WTC11 (cell line): ENCODE results near the gene NFATC2. TPM values are rescaled to one million over a fixed set of nuclear protein-coding genes. Genes with fewer than 3 reads are reported as not detected.
A peak's percentile ranks its signal among the peaks of the same experiment; 100 is the strongest.

Experiments
- ATAC-seq: fragments of 200-7000 bp; cut with Tn5 transposase; 2 replicates; pipeline ENCODE4 v1.10.0; 2021; ENCODE audit warnings: mild to moderate bottlenecking, moderate library complexity
- CTCF ChIA-PET: fragments of 300-600 bp; sonication (Branson Sonifier 250); formaldehyde crosslinking; loops from one replicate; lab custom pipeline; 2021; ENCODE audit warnings: antibody characterized with exemption; lab: Charles Lee
- POLR2A ChIA-PET: fragments of 350-600 bp; sonication (Branson Sonifier 250); formaldehyde crosslinking; loops from one replicate; lab custom pipeline; 2021; ENCODE audit warnings: antibody characterized with exemption; lab: Charles Lee
- DNase-seq: peaks from one replicate; pipeline ENCODE4 v3.0.0; 2021; ENCODE audit warnings: low spot score
- H3K27ac Mint-ChIP-seq: 2 replicates; pipeline ENCODE4 v1.8.0; 2021; ENCODE audit warnings: mixed read lengths
- H3K27me3 Mint-ChIP-seq: 2 replicates; pipeline ENCODE4 v1.8.0; 2021; ENCODE audit warnings: low read depth, mild to moderate bottlenecking, moderate library complexity, mixed read lengths
- H3K36me3 Mint-ChIP-seq: 2 replicates; pipeline ENCODE4 v1.8.0; 2021; ENCODE audit warnings: mixed read lengths
- H3K4me1 Mint-ChIP-seq: 2 replicates; pipeline ENCODE4 v1.8.0; 2022; ENCODE audit warnings: mixed read lengths
- H3K4me3 Mint-ChIP-seq: 2 replicates; pipeline ENCODE4 v1.8.0; 2021; ENCODE audit warnings: mild to moderate bottlenecking, moderate library complexity, mixed read lengths
- H3K9me3 Mint-ChIP-seq: 2 replicates; pipeline ENCODE4 v1.8.0; 2021; ENCODE audit warnings: mixed read lengths
- ELF4 ChIP-seq: sonication (generic); formaldehyde crosslinking; IDR thresholded peaks from 2 replicates; pipeline ENCODE4 v1.8.1; 2022; ENCODE audit warnings: low read depth, mild to moderate bottlenecking, moderate library complexity, missing genetic modification reagents
- ESRRA ChIP-seq: sonication (generic); formaldehyde crosslinking; IDR thresholded peaks from 2 replicates; pipeline ENCODE4 v1.8.1; 2022; ENCODE audit warnings: mild to moderate bottlenecking, missing genetic modification reagents, borderline replicate concordance
- JAZF1 ChIP-seq: fragments of 250-450 bp; sonication (Bioruptor Pico); IDR thresholded peaks from 2 replicates; pipeline ENCODE4 v1.9.0; 2021; ENCODE audit warnings: moderate library complexity, mild to moderate bottlenecking, inconsistent platforms
- MXD4 ChIP-seq: fragments of 250-450 bp; sonication (Bioruptor Pico); IDR thresholded peaks from 2 replicates; pipeline ENCODE4 v1.8.0; 2021; ENCODE audit warnings: mild to moderate bottlenecking, moderate library complexity, borderline replicate concordance
- PRRX2 ChIP-seq: fragments of 250-450 bp; sonication (Bioruptor Pico); IDR thresholded peaks from 2 replicates; pipeline ENCODE4 v1.8.0; 2021; ENCODE audit warnings: mild to moderate bottlenecking
- SMAD3 ChIP-seq: sonication (generic); formaldehyde crosslinking; IDR thresholded peaks from 2 replicates; pipeline ENCODE4 v1.8.0; 2022; ENCODE audit warnings: missing genetic modification reagents, mild to moderate bottlenecking, borderline replicate concordance
- ZNF121 ChIP-seq: sonication (generic); formaldehyde crosslinking; IDR thresholded peaks from 2 replicates; pipeline ENCODE4 v1.8.0; 2023; ENCODE audit warnings: missing genetic modification reagents
- ZNF232 ChIP-seq: sonication (generic); formaldehyde crosslinking; IDR thresholded peaks from 2 replicates; pipeline ENCODE4 v1.8.0; 2022; ENCODE audit warnings: mild to moderate bottlenecking, missing genetic modification reagents
- ZNF396 ChIP-seq: fragments of 250-450 bp; sonication (Bioruptor Pico); IDR thresholded peaks from 2 replicates; pipeline ENCODE4 v1.8.0; 2021; ENCODE audit warnings: mild to moderate bottlenecking, moderate library complexity, borderline replicate concordance
- ZNF423 ChIP-seq: fragments of 250-450 bp; sonication (Bioruptor Pico); IDR thresholded peaks from 2 replicates; pipeline ENCODE4 v2.1.2; 2022; ENCODE audit warnings: mild to moderate bottlenecking, moderate library complexity
- total RNA-seq: library from RNA; stranded (reverse); gene quantifications from 3 replicates; pipeline ENCODE4 v1.2.3, GENCODE V29; 2021
- TF ChIP-seq, protein P1 (sequence below): fragments of 250-450 bp; sonication (Bioruptor Pico); IDR thresholded peaks from 2 replicates; pipeline ENCODE4 v1.8.0; 2021; ENCODE audit warnings: mild to moderate bottlenecking
- TF ChIP-seq, protein P2 (sequence below): sonication (generic); formaldehyde crosslinking; IDR thresholded peaks from 2 replicates; pipeline ENCODE4 v1.8.1; 2022; ENCODE audit warnings: mild to moderate bottlenecking, missing genetic modification reagents, moderate library complexity, borderline replicate concordance
- TF ChIP-seq, protein P3 (sequence below): sonication (generic); formaldehyde crosslinking; IDR thresholded peaks from 2 replicates; pipeline ENCODE4 v1.8.0; 2023; ENCODE audit warnings: missing genetic modification reagents, mild to moderate bottlenecking, borderline replicate concordance
- TF ChIP-seq, protein P4 (sequence below): sonication (generic); formaldehyde crosslinking; IDR thresholded peaks from 2 replicates; pipeline ENCODE4 v1.8.1; 2023; ENCODE audit warnings: mild to moderate bottlenecking, missing genetic modification reagents, borderline replicate concordance

Gene NFATC2
- total RNA-seq, 1 experiment from 2014 or later = 1.7 TPM

DNA sequence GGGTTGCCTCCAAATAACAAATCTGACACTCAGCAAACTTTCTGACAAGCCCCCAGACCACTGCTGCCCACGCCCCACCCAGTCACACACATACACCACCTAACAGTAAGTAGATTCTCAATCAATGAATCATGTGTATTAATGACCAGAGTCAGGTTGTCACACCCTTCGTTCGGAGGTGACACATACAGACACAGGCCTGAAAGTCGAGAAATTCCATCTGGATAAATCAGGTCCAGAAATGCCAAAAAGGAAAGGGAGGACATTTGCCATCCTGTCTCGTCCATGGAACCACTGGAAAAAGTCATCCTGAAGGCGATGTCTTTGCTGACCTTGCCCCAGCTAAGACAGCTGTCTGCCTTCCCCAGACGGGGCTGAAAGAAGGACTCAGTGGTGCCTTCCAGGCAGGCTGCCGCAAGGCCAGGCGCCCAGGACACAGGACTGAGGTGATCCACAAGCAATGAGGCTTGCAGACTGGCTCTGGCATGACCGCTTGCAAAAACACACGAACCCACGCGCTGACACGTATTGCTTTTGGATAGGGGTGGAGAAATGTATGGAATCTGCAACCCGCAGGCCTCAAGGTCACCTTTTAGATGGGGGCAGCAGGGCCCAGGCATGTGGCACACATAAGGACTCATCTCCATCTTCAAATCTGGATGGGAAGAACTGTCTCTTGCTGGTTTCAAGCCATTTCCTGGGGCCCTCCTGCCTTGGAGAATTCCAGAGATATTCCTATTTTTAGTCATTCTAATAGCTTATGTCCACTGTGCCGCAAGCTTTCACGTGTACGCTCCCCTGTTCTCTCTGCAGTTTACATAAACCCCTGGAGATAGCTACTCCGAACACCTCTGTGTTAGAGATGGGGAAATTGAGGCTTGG is 9.0 kb downstream of the NFATC2 start (continued):
- TF ChIP-seq ZNF121 (CRISPR knock-in tag) (no peak), PRRX2 (CRISPR knock-in tag) (no peak), ZNF423 (CRISPR knock-in tag) (no peak), ZNF232 (CRISPR knock-in tag) (no peak)
- TF ChIP-seq, protein P1, sequence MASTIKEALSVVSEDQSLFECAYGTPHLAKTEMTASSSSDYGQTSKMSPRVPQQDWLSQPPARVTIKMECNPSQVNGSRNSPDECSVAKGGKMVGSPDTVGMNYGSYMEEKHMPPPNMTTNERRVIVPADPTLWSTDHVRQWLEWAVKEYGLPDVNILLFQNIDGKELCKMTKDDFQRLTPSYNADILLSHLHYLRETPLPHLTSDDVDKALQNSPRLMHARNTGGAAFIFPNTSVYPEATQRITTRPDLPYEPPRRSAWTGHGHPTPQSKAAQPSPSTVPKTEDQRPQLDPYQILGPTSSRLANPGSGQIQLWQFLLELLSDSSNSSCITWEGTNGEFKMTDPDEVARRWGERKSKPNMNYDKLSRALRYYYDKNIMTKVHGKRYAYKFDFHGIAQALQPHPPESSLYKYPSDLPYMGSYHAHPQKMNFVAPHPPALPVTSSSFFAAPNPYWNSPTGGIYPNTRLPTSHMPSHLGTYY (CRISPR knock-in tag) = no peak
- TF ChIP-seq, protein P2, sequence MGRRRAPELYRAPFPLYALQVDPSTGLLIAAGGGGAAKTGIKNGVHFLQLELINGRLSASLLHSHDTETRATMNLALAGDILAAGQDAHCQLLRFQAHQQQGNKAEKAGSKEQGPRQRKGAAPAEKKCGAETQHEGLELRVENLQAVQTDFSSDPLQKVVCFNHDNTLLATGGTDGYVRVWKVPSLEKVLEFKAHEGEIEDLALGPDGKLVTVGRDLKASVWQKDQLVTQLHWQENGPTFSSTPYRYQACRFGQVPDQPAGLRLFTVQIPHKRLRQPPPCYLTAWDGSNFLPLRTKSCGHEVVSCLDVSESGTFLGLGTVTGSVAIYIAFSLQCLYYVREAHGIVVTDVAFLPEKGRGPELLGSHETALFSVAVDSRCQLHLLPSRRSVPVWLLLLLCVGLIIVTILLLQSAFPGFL (CRISPR knock-in tag) = no peak

DNA sequence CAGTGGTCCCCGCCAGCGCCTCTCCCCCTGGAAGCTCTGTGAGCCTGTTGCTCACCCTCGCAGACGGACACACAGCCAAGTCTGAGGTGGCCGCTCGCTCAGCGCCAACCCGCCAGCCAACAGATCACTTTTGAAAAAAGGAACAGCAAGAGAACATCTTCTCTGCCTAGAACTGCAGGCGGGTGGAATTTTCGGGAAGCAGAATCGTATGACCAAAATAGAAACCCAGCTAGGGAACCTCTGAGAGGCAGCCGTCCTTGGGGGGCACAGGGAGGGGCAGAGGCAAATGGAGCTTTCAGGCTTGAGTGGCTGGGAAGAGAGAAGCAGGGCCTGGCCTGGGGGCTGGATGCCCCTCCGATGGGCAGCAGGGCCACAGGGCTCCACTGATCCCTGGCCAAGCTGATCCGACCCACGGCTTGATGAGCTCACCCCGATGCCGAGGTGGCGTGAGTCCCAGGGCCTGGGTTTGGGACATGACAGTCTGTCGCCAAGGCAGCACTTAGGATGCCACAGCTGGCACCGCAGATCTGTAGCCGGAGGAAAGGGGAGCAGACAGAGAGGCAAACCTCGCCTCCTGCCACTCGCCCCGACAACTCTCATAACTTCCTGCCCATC is 9.8 kb downstream of the NFATC2 start:
- peak overlapping the region; percentile 83; the same call in 1 of the 2 replicates for H3K27ac Mint-ChIP-seq
- ChIA-PET POLR2A (no interaction called here), CTCF (interaction anchor here (0.6 to 1.6 kb wide), 3 partner anchors 10 to 268 kb away, joined by 3 to 6 read pairs (median 4); partner anchors contain the start of gene NFATC2)
- no peaks in the 10 kb centered on the region for H3K4me1 Mint-ChIP-seq
- H3K27me3 Mint-ChIP-seq = no peaks in the 10 kb centered on the region
- ATAC-seq = no peak
- TF ChIP-seq, protein P3, sequence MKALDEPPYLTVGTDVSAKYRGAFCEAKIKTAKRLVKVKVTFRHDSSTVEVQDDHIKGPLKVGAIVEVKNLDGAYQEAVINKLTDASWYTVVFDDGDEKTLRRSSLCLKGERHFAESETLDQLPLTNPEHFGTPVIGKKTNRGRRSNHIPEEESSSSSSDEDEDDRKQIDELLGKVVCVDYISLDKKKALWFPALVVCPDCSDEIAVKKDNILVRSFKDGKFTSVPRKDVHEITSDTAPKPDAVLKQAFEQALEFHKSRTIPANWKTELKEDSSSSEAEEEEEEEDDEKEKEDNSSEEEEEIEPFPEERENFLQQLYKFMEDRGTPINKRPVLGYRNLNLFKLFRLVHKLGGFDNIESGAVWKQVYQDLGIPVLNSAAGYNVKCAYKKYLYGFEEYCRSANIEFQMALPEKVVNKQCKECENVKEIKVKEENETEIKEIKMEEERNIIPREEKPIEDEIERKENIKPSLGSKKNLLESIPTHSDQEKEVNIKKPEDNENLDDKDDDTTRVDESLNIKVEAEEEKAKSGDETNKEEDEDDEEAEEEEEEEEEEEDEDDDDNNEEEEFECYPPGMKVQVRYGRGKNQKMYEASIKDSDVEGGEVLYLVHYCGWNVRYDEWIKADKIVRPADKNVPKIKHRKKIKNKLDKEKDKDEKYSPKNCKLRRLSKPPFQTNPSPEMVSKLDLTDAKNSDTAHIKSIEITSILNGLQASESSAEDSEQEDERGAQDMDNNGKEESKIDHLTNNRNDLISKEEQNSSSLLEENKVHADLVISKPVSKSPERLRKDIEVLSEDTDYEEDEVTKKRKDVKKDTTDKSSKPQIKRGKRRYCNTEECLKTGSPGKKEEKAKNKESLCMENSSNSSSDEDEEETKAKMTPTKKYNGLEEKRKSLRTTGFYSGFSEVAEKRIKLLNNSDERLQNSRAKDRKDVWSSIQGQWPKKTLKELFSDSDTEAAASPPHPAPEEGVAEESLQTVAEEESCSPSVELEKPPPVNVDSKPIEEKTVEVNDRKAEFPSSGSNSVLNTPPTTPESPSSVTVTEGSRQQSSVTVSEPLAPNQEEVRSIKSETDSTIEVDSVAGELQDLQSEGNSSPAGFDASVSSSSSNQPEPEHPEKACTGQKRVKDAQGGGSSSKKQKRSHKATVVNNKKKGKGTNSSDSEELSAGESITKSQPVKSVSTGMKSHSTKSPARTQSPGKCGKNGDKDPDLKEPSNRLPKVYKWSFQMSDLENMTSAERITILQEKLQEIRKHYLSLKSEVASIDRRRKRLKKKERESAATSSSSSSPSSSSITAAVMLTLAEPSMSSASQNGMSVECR = no peak
- no peak for TF ChIP-seq ZNF396 (CRISPR knock-in tag)
- no peak for TF ChIP-seq MXD4 (CRISPR knock-in tag)
- TF ChIP-seq JAZF1 (CRISPR knock-in tag) = no peak
- TF ChIP-seq SMAD3 = no peak
- TF ChIP-seq ESRRA (CRISPR knock-in tag) = no peak
- no peak for TF ChIP-seq ELF4 (CRISPR knock-in tag)
- TF ChIP-seq, protein P4, sequence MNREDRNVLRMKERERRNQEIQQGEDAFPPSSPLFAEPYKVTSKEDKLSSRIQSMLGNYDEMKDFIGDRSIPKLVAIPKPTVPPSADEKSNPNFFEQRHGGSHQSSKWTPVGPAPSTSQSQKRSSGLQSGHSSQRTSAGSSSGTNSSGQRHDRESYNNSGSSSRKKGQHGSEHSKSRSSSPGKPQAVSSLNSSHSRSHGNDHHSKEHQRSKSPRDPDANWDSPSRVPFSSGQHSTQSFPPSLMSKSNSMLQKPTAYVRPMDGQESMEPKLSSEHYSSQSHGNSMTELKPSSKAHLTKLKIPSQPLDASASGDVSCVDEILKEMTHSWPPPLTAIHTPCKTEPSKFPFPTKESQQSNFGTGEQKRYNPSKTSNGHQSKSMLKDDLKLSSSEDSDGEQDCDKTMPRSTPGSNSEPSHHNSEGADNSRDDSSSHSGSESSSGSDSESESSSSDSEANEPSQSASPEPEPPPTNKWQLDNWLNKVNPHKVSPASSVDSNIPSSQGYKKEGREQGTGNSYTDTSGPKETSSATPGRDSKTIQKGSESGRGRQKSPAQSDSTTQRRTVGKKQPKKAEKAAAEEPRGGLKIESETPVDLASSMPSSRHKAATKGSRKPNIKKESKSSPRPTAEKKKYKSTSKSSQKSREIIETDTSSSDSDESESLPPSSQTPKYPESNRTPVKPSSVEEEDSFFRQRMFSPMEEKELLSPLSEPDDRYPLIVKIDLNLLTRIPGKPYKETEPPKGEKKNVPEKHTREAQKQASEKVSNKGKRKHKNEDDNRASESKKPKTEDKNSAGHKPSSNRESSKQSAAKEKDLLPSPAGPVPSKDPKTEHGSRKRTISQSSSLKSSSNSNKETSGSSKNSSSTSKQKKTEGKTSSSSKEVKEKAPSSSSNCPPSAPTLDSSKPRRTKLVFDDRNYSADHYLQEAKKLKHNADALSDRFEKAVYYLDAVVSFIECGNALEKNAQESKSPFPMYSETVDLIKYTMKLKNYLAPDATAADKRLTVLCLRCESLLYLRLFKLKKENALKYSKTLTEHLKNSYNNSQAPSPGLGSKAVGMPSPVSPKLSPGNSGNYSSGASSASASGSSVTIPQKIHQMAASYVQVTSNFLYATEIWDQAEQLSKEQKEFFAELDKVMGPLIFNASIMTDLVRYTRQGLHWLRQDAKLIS = no peak
- H3K4me3 Mint-ChIP-seq = no peak overlapping the region
- no peak for DNase-seq
- H3K36me3 Mint-ChIP-seq = no peaks in the 10 kb centered on the region
- no peaks in the 10 kb centered on the region for H3K9me3 Mint-ChIP-seq
